ENCODE results near the gene EIF3D. TPM values are rescaled to one million over a fixed set of nuclear protein-coding genes. Genes with fewer than 3 reads are reported as not detected.

EIF3D gene
- total RNA-seq, 3 donors from 2014 or later (not counting 1 experiment from before 2014, with no cell fraction given) = 205 to 251 (median 215) TPM

DNA sequence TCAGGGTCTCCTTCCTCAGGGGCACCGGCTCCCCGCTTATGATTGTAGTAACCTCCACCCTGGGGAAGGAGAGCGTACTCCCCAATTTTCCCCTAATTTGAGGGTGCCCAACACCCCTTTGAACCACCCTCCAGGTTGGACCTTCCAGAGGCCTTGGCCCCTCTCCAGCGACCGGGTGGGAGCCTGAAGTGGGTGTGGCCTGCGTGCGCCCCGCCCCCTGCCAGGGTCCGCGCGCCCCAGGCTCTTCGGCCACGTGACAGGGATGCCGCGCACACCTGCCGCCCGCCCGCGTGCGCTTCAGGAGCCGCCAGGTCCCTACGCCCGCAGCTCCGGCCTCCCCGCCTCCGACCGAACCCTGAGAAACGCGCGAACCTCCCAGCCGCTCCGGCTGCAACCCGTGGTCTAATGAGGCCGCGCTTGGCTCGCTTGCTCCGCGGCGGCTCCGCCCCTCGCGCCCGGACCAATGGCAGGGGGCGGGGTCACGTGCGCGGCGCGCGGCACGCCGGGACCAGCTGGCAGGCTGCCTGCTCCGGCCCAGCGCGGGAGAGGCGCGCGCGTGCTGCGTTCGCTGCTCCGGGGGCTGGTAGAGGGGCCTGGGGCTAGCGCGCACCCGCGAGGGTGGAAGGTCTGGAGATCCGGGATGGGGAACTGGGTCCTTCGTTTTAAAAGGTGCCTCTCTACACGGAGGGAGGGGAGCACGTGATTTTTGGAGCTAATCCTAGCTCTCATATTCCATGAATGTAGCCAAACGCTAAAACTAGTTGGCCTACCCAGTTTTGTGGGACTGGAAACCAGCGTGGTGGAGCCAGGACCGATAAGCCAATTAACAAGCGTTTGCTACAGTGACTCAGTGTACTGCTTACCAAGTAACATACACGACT, 22.1 kb downstream of the EIF3D start, which contains the start of gene FOXRED2:
Gene FOXRED2, minus strand, starts transcription at position 404 of the 881 bp plus-strand sequence. CDS start 618 bp downstream, outside the sequence.
- intact Hi-C loops (cut with micrococcal nuclease) = loop anchor here (1.0 kb wide), 1 partner anchor 22 kb away; the partner anchor contains the start of gene EIF3D
- peak within 1 kb of the TSS; percentile 83 for H3K4me3 Mint-ChIP-seq
- no peaks in the 10 kb centered on the region for H3K9me3 Mint-ChIP-seq
- H3K27me3 ChIP-seq (ENCODE audit: control insufficient read depth, insufficient read depth, low read length) = no peaks in the 10 kb centered on the region
- WGBS (ENCODE audit: insufficient coverage) = 6% methylated on average over 75 of the region's 75 CpGs
- peak within 1 kb of the TSS; percentile 6 to 79 for H3K27ac Mint-ChIP-seq
- peak within 1 kb of the TSS; percentile 43 for H3K4me3 ChIP-seq (ENCODE audit: low read length)
- peak; percentile 97 to 98 (median 98) for ATAC-seq
- peaks cover 8 to 13% of the 10 kb centered on the region in 2 donors for H3K4me1 Mint-ChIP-seq
- no peaks in the 10 kb centered on the region for H3K9me3 ChIP-seq (ENCODE audit: control insufficient read depth, insufficient read depth, low read length)
- H3K36me3 Mint-ChIP-seq = peaks cover 9% of the 10 kb centered on the region
- DNase-seq = peak; percentile 92 to 95
- TF ChIP-seq, protein P1, sequence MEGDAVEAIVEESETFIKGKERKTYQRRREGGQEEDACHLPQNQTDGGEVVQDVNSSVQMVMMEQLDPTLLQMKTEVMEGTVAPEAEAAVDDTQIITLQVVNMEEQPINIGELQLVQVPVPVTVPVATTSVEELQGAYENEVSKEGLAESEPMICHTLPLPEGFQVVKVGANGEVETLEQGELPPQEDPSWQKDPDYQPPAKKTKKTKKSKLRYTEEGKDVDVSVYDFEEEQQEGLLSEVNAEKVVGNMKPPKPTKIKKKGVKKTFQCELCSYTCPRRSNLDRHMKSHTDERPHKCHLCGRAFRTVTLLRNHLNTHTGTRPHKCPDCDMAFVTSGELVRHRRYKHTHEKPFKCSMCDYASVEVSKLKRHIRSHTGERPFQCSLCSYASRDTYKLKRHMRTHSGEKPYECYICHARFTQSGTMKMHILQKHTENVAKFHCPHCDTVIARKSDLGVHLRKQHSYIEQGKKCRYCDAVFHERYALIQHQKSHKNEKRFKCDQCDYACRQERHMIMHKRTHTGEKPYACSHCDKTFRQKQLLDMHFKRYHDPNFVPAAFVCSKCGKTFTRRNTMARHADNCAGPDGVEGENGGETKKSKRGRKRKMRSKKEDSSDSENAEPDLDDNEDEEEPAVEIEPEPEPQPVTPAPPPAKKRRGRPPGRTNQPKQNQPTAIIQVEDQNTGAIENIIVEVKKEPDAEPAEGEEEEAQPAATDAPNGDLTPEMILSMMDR (IDR thresholded peaks at IDR 0.05) = no peak
- H3K27ac ChIP-seq (ENCODE audit: low read length) = peak within 1 kb of the TSS; percentile 27
- H3K4me1 ChIP-seq (ENCODE audit: control insufficient read depth, insufficient read depth, low read length) = peaks cover 16% of the 10 kb centered on the region
- H3K36me3 ChIP-seq (ENCODE audit: control insufficient read depth, insufficient read depth, low read length) = peaks cover 15% of the 10 kb centered on the region
- H3K27me3 Mint-ChIP-seq (ENCODE audit: low read depth in 2 of 2) = no peaks in the 10 kb centered on the region

DNA sequence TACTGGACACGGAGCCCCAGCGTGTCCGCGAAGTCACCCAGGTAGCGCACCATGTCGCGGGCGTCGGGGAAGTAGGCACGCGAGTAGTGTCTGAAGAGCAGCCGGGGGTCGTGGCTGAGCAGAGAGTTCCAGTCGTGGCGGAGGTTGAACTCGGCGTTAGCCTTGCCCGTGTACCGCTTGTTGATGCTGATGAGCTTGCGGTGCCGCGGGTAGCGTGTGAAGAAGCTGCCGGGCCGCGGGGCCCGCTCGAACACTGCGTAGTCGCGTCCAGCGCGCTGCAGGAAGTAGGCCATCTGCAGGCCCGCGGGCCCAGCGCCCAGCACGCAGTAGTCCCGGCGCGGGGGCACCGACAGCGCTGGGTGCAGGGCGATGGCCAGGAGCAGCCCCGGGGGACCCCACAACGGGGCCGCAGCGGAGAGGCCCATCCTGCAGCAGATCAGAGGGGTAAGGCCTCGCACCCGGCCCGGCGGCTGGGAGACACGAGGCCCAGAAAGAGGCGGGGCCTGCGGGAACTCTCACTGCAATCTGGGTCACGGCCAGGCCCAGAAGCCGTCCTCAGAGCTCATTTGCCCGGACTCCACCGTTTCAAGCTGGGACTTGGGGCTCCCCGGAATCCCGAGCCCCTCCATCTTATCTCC, 22.8 kb downstream of the EIF3D start:
- WGBS (ENCODE audit: insufficient coverage) = 94% methylated on average over 60 of the region's 60 CpGs
- no peaks in the 10 kb centered on the region for H3K9me3 ChIP-seq (ENCODE audit: control insufficient read depth, insufficient read depth, low read length)
- intact Hi-C loops (cut with micrococcal nuclease) = no loop called here
- peaks cover 9% of the 10 kb centered on the region for H3K36me3 ChIP-seq (ENCODE audit: control insufficient read depth, insufficient read depth, low read length)
- H3K4me1 ChIP-seq (ENCODE audit: control insufficient read depth, insufficient read depth, low read length) = peaks cover 16% of the 10 kb centered on the region
- no peaks in the 10 kb centered on the region for H3K9me3 Mint-ChIP-seq
- peak overlapping the region; percentile 83 for H3K4me3 Mint-ChIP-seq
- H3K27me3 ChIP-seq (ENCODE audit: control insufficient read depth, insufficient read depth, low read length) = no peaks in the 10 kb centered on the region
- H3K4me3 ChIP-seq (ENCODE audit: low read length) = no peak overlapping the region
- TF ChIP-seq, protein P1 (IDR thresholded peaks at IDR 0.05) = no peak
- ATAC-seq = no peak
- peaks cover 2 to 8% of the 10 kb centered on the region in 2 donors for H3K4me1 Mint-ChIP-seq
- H3K36me3 Mint-ChIP-seq = peaks cover 3% of the 10 kb centered on the region
- no peak overlapping the region for H3K27ac Mint-ChIP-seq
- no peak for DNase-seq
- no peaks in the 10 kb centered on the region for H3K27me3 Mint-ChIP-seq (ENCODE audit: low read depth in 2 of 2)
- H3K27ac ChIP-seq (ENCODE audit: low read length) = no peak overlapping the region

DNA sequence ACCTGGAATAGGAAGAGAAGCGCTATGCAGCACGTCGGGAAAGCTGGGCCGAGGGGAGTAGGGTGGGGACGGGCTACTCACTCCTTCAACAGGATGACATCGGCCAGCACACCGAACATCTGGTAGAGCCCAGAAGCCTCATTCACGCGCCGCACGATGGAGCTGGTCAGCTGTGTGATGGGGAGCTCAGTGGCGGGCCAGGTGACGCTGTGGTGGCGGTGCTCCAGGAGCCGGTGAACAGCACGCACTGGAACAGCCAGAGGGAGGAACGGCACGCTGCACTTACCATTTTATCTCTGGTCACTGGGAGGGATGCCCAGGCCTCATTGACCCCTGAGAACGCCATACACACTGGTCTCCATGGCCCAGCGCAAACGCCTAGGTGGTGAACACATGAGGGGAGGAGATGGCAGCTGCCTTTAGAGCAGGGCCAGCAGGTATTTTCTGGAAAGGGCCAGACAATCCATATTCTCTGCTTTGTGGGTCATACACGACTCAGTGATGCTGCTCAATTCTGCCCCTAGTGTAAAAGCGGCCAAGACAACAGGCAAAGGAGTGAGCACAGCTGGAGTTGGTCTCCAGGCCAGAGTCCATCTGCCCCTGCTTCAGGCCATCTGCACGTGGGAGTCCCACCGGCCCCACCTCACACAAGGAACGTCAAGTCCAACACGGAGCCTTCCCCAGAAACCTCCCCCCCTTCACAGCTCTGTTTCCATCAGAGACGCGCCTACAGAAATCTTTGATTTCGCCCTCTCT, 30.9 kb downstream of the EIF3D start:
- no peak overlapping the region for H3K4me3 Mint-ChIP-seq
- Histone ChIP-seq H3K4me3 (ENCODE audit: low read length) (no peak overlapping the region), H3K27me3 (ENCODE audit: control insufficient read depth, insufficient read depth, low read length) (no peaks in the 10 kb centered on the region), H3K4me1 (ENCODE audit: control insufficient read depth, insufficient read depth, low read length) (peaks cover 14% of the 10 kb centered on the region), H3K27ac (ENCODE audit: low read length) (no peak overlapping the region), H3K9me3 (ENCODE audit: control insufficient read depth, insufficient read depth, low read length) (no peaks in the 10 kb centered on the region), H3K36me3 (ENCODE audit: control insufficient read depth, insufficient read depth, low read length) (no peaks in the 10 kb centered on the region)
- ATAC-seq = no peak
- DNase-seq = no peak
- H3K4me1 Mint-ChIP-seq = no peaks in the 10 kb centered on the region
- H3K27ac Mint-ChIP-seq = no peak overlapping the region
- H3K36me3 Mint-ChIP-seq = no peaks in the 10 kb centered on the region
- 94% methylated on average over 29 of the region's 30 CpGs for WGBS (ENCODE audit: insufficient coverage)
- intact Hi-C loops (cut with micrococcal nuclease) = no loop called here
- TF ChIP-seq, protein P1 (IDR thresholded peaks at IDR 0.05) = no peak
- H3K27me3 Mint-ChIP-seq (ENCODE audit: low read depth in 2 of 2) = no peaks in the 10 kb centered on the region
- H3K9me3 Mint-ChIP-seq = no peaks in the 10 kb centered on the region
